HAP-1 (cell line): ENCODE results near the gene MRPL53.

Source experiments
- DNase-seq, 2 experiments: peaks; one replicate each; pipeline ENCODE4 v3.0.0-alpha.2; 2016 to 2020; ENCODE audit warnings: low spot score in 2 of 2
- H3K27me3 ChIP-seq: fragments of 250-450 bp; sonication (Bioruptor Pico); 2 replicates; pipeline ENCODE4 v1.5.1; 2020; ENCODE audit warnings: low read depth, mild to moderate bottlenecking, moderate library complexity
- H3K36me3 ChIP-seq: fragments of 250-450 bp; sonication (Bioruptor Pico); replicated peaks from 2 replicates; pipeline ENCODE4 v1.5.1; 2020; ENCODE audit warnings: mild to moderate bottlenecking
- H3K4me1 ChIP-seq: fragments of 250-450 bp; sonication (Bioruptor Pico); 2 replicates; pipeline ENCODE4 v1.5.1; 2020; ENCODE audit warnings: mild to moderate bottlenecking
- H3K4me3 ChIP-seq: fragments of 250-450 bp; sonication (Bioruptor Pico); 2 replicates; pipeline ENCODE4 v1.5.1; 2020; ENCODE audit warnings: mild to moderate bottlenecking, moderate library complexity
- H3K9me3 ChIP-seq: fragments of 250-450 bp; sonication (Bioruptor Pico); 2 replicates; pipeline ENCODE4 v1.5.1; 2020; ENCODE audit warnings: mild to moderate bottlenecking, moderate library complexity
- in situ Hi-C: fragments of 300-500 bp; cut with MboI; formaldehyde crosslinking; loops from 3 replicates; pipeline ENCODE4 v1.14.3; 2020; ENCODE audit warnings: low sequenced_read_pairs, inconsistent platforms, mixed read lengths

MRPL53 gene

GRCh38 chr2:74441170-74441689, 31.2 kb downstream of the MRPL53 start:
- Histone ChIP-seq H3K9me3 (no peaks in the 10 kb centered on the region), H3K27me3 (no peaks in the 10 kb centered on the region), H3K4me1 (peaks cover 26% of the 10 kb centered on the region), H3K4me3 (no peak overlapping the region), H3K36me3 (no peaks in the 10 kb centered on the region; the same call in 1 of the 2 replicates)
- in situ Hi-C loops, result no loop called here
- no peak for DNase-seq

GRCh38 chr2:74440378-74441169, 31.9 kb downstream of the MRPL53 start:
- Histone ChIP-seq H3K36me3 (no peaks in the 10 kb centered on the region; the same call in 1 of the 2 replicates), H3K27me3 (no peaks in the 10 kb centered on the region), H3K4me3 (peak overlapping the region; percentile 41), H3K9me3 (no peaks in the 10 kb centered on the region), H3K4me1 (peaks cover 26% of the 10 kb centered on the region)
- in situ Hi-C loops, result no loop called here
- DNase-seq, result peak; percentile 64 to 91

- no peaks in the 10 kb centered on the region; the same call in 1 of the 2 replicates for H3K36me3 ChIP-seq
- no peaks in the 10 kb centered on the region for H3K9me3 ChIP-seq
- in situ Hi-C loops, result no loop called here
- peak in 1 of 2 experiments; percentile 61 for DNase-seq
- H3K4me3 ChIP-seq, result peak overlapping the region; percentile 41
- no peaks in the 10 kb centered on the region for H3K27me3 ChIP-seq
- peaks cover 26% of the 10 kb centered on the region for H3K4me1 ChIP-seq
Measured at GRCh38 chr2:74439803-74440377, 32.6 kb downstream of the MRPL53 start.

DNA sequence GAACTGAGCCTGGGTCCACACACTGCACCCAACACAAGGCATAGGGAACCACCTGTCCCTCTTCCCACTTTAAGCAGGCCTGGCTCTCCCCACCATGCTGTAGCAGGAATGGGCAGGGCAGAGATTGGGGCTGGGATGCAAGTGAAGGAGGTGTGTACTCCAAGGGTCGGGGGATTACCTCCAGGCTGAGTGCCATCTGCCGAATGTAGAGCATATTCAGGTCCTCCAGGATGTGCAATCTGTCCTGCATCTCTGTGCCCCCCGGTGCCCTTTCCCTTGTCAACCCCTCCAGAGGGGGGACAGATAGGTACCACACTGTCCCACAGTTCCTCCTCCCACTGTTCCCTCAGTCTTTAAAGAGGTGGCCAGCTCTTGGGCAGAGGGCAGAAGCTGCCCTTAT, 33.1 kb downstream of the MRPL53 start:
- DNase-seq, result no peak
- no peaks in the 10 kb centered on the region; the same call in 1 of the 2 replicates for H3K36me3 ChIP-seq
- H3K4me3 ChIP-seq, result peak overlapping the region; percentile 41
- no peaks in the 10 kb centered on the region for H3K27me3 ChIP-seq
- in situ Hi-C loops, result no loop called here
- H3K4me1 ChIP-seq, result peaks cover 25% of the 10 kb centered on the region
- no peaks in the 10 kb centered on the region for H3K9me3 ChIP-seq

DNA sequence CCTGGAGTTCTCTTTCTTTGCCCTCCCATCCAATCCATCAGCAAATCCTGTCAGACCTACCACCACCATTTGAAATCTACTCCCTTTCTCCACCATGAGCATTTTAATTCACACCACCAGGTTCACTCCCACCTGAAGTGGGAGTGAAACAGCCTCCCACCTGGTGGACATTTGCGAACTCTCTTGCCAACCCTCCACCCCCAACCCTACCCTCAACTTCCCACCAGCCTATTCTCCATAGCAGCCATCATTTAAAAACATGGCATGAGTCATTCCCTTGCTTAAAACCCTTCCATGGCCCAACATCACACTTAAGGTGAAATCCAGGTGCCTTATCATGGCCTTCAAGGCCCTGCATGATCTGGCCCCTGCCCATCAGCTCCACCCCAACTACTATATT, 34.2 kb downstream of the MRPL53 start:
- peaks cover 19% of the 10 kb centered on the region for H3K4me1 ChIP-seq
- no peaks in the 10 kb centered on the region; the same call in 1 of the 2 replicates for H3K36me3 ChIP-seq
- in situ Hi-C loops, result no loop called here
- DNase-seq, result no peak
- no peaks in the 10 kb centered on the region for H3K9me3 ChIP-seq
- H3K27me3 ChIP-seq, result no peaks in the 10 kb centered on the region
- H3K4me3 ChIP-seq, result no peak overlapping the region

DNA sequence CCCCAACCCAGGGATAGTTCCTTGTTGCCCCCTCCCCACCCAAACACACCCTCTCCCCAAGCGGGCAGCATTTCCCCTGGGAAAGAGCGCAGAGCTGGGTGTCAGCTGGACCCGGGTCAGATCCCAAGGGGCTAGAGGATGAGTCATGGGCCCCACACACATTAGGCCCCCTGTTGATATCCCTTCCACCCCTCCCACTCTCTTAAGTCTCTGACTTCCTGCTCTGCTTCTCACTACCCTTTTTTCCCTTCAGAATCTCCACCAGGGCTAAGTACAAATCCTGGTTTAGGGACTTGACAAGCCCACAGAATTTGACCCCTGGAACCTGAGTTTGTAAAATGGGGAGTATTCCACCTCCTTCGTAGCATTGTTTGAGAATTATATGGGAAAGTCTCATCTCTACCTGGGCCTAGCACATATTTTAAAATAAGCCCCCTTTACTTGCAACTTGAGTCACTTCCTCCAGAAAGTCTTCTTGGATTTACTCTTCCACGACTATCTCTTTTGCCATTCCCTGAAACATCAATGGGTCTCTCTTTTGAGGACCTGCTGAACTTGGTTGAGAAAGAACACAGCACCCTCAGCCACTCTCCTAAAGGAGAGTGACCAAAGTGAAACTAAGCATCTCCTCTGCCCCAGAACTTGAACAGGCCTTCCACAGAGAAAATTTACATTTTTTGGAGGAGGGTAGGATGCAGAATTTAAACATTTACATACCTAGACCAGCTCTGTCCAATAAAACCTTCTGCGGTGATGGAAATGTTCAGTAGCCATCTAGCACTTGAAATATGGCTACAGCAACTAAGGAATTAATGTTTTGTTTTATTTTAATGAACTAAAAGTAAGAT, 35.4 kb downstream of the MRPL53 start:
- in situ Hi-C loops, result no loop called here
- Histone ChIP-seq H3K4me1 (peaks cover 19% of the 10 kb centered on the region), H3K4me3 (no peak overlapping the region), H3K9me3 (no peaks in the 10 kb centered on the region), H3K36me3 (no peaks in the 10 kb centered on the region; the same call in 1 of the 2 replicates), H3K27me3 (no peaks in the 10 kb centered on the region)
- no peak for DNase-seq

DNA sequence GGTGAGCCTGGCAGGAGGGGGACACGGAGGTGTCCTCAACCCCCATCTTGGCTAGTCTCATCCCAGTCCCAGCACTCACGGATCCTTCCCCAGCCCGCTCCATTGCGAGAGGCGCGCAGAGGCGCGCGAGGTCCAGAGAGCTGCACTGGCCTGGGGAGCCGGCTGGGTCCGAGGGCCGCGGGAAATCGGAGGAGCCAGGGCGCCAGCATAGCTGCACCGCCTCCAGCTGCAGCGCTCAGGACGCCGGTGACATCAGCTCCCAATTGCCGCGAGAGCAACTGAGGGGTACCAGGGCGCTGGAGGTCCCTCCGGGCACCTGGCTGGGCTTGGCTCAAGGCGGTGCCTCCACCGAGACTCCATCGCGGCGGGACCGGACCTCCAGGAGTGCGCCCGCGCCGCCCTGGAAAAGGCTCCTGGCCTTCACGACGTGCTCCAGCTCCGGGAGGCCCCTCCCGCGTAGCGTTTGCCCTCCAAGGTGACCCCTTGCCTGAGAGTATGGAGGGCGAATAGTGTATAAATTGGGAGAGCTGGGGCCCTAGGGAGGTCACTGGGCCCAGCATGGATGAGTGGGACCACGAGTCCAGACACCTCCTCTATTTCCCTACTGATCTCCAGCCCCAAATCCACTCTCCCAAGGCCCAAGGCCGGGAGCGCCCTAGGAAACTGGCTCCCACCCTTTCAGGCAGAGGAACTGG, 36.2 kb downstream of the MRPL53 start:
- Histone ChIP-seq H3K9me3 (no peaks in the 10 kb centered on the region), H3K27me3 (no peaks in the 10 kb centered on the region), H3K4me1 (peaks cover 19% of the 10 kb centered on the region), H3K4me3 (no peak overlapping the region), H3K36me3 (no peaks in the 10 kb centered on the region; the same call in none of the 2 replicates)
- DNase-seq, result no peak
- in situ Hi-C loops, result no loop called here

GRCh38 chr2:74430502-74430901, 42.0 kb downstream of the MRPL53 start:
- DNase-seq, result no peak
- H3K9me3 ChIP-seq, result no peaks in the 10 kb centered on the region
- in situ Hi-C loops, result no loop called here
- no peak overlapping the region for H3K4me3 ChIP-seq
- no peaks in the 10 kb centered on the region for H3K27me3 ChIP-seq
- peaks cover 24% of the 10 kb centered on the region for H3K36me3 ChIP-seq
- no peaks in the 10 kb centered on the region for H3K4me1 ChIP-seq

- Histone ChIP-seq H3K4me3 (no peak overlapping the region), H3K36me3 (peaks cover 31% of the 10 kb centered on the region), H3K27me3 (no peaks in the 10 kb centered on the region), H3K4me1 (no peaks in the 10 kb centered on the region), H3K9me3 (no peaks in the 10 kb centered on the region)
- no peak for DNase-seq
- in situ Hi-C loops, result no loop called here
Measured at GRCh38 chr2:74429487-74430451, 42.7 kb downstream of the MRPL53 start.

DNA sequence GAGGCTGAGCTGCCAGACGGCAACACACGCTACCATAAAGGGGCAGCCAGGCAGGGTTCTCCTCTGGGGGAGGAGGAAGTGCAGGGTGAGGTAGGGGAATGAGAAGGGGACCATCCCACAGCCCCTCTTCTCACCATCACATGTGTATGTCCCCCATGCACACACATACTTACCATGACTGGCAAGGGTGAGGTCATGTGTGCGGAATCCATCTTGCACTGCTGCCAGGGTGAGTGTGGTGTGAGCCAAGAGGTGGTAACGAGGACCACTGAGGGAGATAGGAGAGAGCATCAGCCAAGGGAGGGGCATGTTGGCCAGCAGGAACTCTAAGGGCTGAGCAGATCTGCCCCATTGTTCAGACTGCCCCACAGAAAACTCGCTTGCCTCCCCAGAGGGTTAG, 43.8 kb downstream of the MRPL53 start:
- H3K9me3 ChIP-seq, result no peaks in the 10 kb centered on the region
- no peaks in the 10 kb centered on the region for H3K27me3 ChIP-seq
- H3K4me1 ChIP-seq, result no peaks in the 10 kb centered on the region
- in situ Hi-C loops, result no loop called here
- H3K36me3 ChIP-seq, result peaks cover 31% of the 10 kb centered on the region
- no peak overlapping the region for H3K4me3 ChIP-seq
- no peak for DNase-seq

DNA sequence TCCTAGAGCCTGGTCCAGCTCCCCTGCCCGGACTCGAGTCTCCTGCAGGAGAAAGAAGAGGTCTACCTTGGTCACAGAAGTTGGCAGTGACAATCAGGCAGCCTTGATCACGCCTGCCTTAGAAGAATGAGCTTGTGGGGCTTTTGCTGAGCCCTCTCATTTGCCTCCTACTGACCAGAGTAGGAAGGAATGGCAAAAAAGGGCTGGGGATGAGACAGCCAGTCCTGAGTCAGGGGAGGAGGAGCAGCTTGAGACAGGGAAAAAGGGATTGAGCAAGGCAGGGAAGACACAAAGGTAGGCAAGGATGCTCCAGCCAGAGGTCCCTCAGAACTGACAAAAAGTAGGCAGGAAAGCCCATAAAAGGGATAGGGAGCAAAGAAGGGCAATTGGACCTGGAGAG, 44.9 kb downstream of the MRPL53 start:
- H3K36me3 ChIP-seq, result peaks cover 31% of the 10 kb centered on the region
- H3K27me3 ChIP-seq, result no peaks in the 10 kb centered on the region
- H3K4me1 ChIP-seq, result no peaks in the 10 kb centered on the region
- DNase-seq, result no peak
- in situ Hi-C loops, result no loop called here
- H3K9me3 ChIP-seq, result no peaks in the 10 kb centered on the region
- no peak overlapping the region for H3K4me3 ChIP-seq

GRCh38 chr2:74426181-74426758, 46.2 kb downstream of the MRPL53 start:
- in situ Hi-C loops, result no loop called here
- Histone ChIP-seq H3K4me1 (no peaks in the 10 kb centered on the region; the same call in 1 of the 2 replicates), H3K4me3 (no peak overlapping the region), H3K9me3 (no peaks in the 10 kb centered on the region), H3K27me3 (no peaks in the 10 kb centered on the region), H3K36me3 (peaks cover 31% of the 10 kb centered on the region)
- no peak for DNase-seq
